GM18870 (cell line): ENCODE results near the gene ABL1.
"Not testable (repeated sequence)": the region's sequence is repeated elsewhere in the genome, so short reads cannot be mapped to it uniquely, and the experiment has no call there.

Experiments used
- ATAC-seq: cut with Tn5 transposase; IDR thresholded peaks from one replicate; pipeline ENCODE4 v1.9.1; 2021; ENCODE audit warnings: moderate library complexity; ENCODE audit not compliant: unreplicated experiment

The ABL1 gene

GRCh38 chr9:130834371-130835336 lies at the start of gene ABL1:
Gene ABL1, plus strand, starts transcription at chr9:130835254. Its CDS starts 193 bp downstream, at chr9:130835447.
- peak; percentile 71 for ATAC-seq

- ATAC-seq, result no peak
These were observed 49.0 kb upstream of the ABL1 start for GRCh38 chr9:130785940-130786508.

GRCh38 chr9:130786526-130786925 lies 48.5 kb upstream of the ABL1 start:
- no peak for ATAC-seq

- ATAC-seq, result no peak
These were observed 45.0 kb upstream of the ABL1 start for GRCh38 chr9:130789747-130790672.

GRCh38 chr9:130791303-130791894 lies 43.7 kb upstream of the ABL1 start:
- ATAC-seq, result no peak

- ATAC-seq, result no peak
These were observed 41.5 kb upstream of the ABL1 start for GRCh38 chr9:130793589-130793988.

GRCh38 chr9:130794021-130794420 lies 41.0 kb upstream of the ABL1 start:
- ATAC-seq, result not testable (repeated sequence)

GRCh38 chr9:130794423-130794822 lies 40.6 kb upstream of the ABL1 start:
- ATAC-seq, result not testable (repeated sequence)

- no peak for ATAC-seq
These were observed 40.0 kb upstream of the ABL1 start for GRCh38 chr9:130794923-130795495.

GRCh38 chr9:130803116-130803515 lies 31.9 kb upstream of the ABL1 start:
- ATAC-seq, result not testable (repeated sequence)

- peak; percentile 55 for ATAC-seq
These were observed 29.3 kb upstream of the ABL1 start for GRCh38 chr9:130805510-130806326.

GRCh38 chr9:130806327-130806716 lies 28.7 kb upstream of the ABL1 start:
- ATAC-seq, result no peak

- ATAC-seq, result no peak
These were observed 24.4 kb upstream of the ABL1 start for GRCh38 chr9:130810609-130811136.

GRCh38 chr9:130815242-130815808 lies 19.7 kb upstream of the ABL1 start:
- no peak for ATAC-seq

- no peak for ATAC-seq
These were observed 17.1 kb upstream of the ABL1 start for GRCh38 chr9:130817914-130818313.

GRCh38 chr9:130820135-130820738 lies 14.8 kb upstream of the ABL1 start:
- ATAC-seq, result no peak

GRCh38 chr9:130823435-130823834 lies 11.6 kb upstream of the ABL1 start:
- no peak for ATAC-seq

- ATAC-seq, result no peak
These were observed 11.0 kb upstream of the ABL1 start for GRCh38 chr9:130824079-130824478.
